HUES6 (cell line): ENCODE data around the gene CBX2.
A peak's percentile ranks its signal among the peaks of the same experiment; 100 is the strongest.
"Not testable (repeated sequence)": the region's sequence is repeated elsewhere in the genome, so short reads cannot be mapped to it uniquely, and the experiment has no call there.

Source experiments
- H3K27ac ChIP-seq: 2 replicates; pipeline ENCODE4 v1.7.0; 2013; ENCODE audit warnings: low read depth, mild to moderate bottlenecking, low read length, inconsistent platforms
- H3K27me3 ChIP-seq: 2 replicates; pipeline ENCODE4 v1.6.1; 2013; ENCODE audit warnings: low read length; ENCODE audit not compliant: control insufficient read depth, insufficient read depth
- H3K36me3 ChIP-seq: 2 replicates; pipeline ENCODE4 v1.6.1; 2013; ENCODE audit warnings: low read length; ENCODE audit not compliant: control insufficient read depth, insufficient read depth
- H3K4me1 ChIP-seq: 2 replicates; pipeline ENCODE4 v1.6.1; 2013; ENCODE audit warnings: low read length; ENCODE audit not compliant: control insufficient read depth, insufficient read depth
- H3K4me3 ChIP-seq: 2 replicates; pipeline ENCODE4 v1.5.1; 2013; ENCODE audit warnings: low read depth, low read length
- H3K9ac ChIP-seq: one replicate; pipeline ENCODE4 v1.6.1; 2013; ENCODE audit warnings: mild to moderate bottlenecking, low read length
- H3K9me3 ChIP-seq: 2 replicates; pipeline ENCODE4 v1.6.1; 2013; ENCODE audit warnings: low read depth, low read length; ENCODE audit not compliant: control insufficient read depth, insufficient read depth

Gene CBX2

GRCh38 chr17:79745641-79746105, 32.3 kb upstream of the CBX2 start:
- peaks cover 82% of the 10 kb centered on the region for H3K27me3 ChIP-seq

GRCh38 chr17:79746889-79747507, 30.9 kb upstream of the CBX2 start:
- peaks cover 16% of the 10 kb centered on the region for H3K4me1 ChIP-seq
- H3K27ac ChIP-seq: no peak overlapping the region
- H3K9ac ChIP-seq: no peak overlapping the region
- peaks cover 80% of the 10 kb centered on the region for H3K27me3 ChIP-seq
- H3K4me3 ChIP-seq: peak overlapping the region; percentile 48
- H3K9me3 ChIP-seq: no peaks in the 10 kb centered on the region
- H3K36me3 ChIP-seq: no peaks in the 10 kb centered on the region

More at GRCh38 chr17:79745641-79746105, 32.3 kb upstream of the CBX2 start:
- peaks cover 16% of the 10 kb centered on the region for H3K4me1 ChIP-seq
- H3K36me3 ChIP-seq: no peaks in the 10 kb centered on the region
- H3K4me3 ChIP-seq: no peak overlapping the region
- no peak overlapping the region for H3K27ac ChIP-seq
- no peaks in the 10 kb centered on the region for H3K9me3 ChIP-seq
- no peak overlapping the region for H3K9ac ChIP-seq

- no peak overlapping the region for H3K27ac ChIP-seq
- H3K4me3 ChIP-seq: peak overlapping the region; percentile 48
- H3K36me3 ChIP-seq: no peaks in the 10 kb centered on the region
Measured at GRCh38 chr17:79747508-79748294, 30.2 kb upstream of the CBX2 start.

DNA sequence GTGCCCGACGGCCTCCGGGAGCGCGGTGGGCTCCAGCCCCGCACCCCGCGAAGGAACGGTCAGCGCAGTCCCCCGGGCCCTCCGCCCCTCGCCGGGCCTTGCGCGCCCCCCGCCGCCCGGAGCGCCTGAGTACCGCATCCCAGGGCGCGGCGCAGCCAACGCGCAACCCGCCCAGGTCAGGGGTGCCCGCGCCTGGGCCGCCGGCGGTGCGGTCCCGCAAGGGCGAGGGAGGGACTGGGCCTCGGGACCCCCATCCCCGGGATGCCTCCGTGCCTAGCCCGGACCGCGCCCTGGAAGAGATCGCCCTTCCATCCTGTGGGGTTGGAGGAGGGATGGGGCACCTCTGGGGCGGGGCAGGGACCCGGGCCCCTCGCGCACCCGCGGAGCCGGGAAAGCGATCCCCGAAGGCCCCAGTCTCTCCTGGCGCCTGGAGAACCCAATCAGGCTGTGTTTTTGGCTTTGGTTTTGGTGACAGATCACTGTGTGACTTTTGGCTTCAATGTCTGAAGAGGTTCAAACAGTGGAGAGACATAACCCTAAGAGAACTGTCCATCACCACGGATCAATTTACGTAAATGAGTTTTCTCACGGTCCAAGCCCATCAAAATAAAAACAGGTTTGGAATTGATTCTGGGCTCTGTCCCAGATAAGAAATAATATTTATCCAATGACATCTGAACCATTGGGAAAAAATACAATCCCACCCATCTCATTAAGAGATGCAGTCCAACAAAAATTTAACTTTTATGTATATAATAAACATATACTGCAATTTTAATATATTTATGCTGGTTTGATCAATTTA, 29.5 kb upstream of the CBX2 start:
- no peaks in the 10 kb centered on the region for H3K9me3 ChIP-seq
- no peak overlapping the region for H3K27ac ChIP-seq
- peaks cover 65% of the 10 kb centered on the region for H3K27me3 ChIP-seq
- peaks cover 13% of the 10 kb centered on the region for H3K4me1 ChIP-seq
- H3K9ac ChIP-seq: no peak overlapping the region
- no peaks in the 10 kb centered on the region for H3K36me3 ChIP-seq
- peak overlapping the region; percentile 48 for H3K4me3 ChIP-seq

More at GRCh38 chr17:79747508-79748294, 30.2 kb upstream of the CBX2 start:
- Histone ChIP-seq H3K9me3 (no peaks in the 10 kb centered on the region), H3K27me3 (peaks cover 73% of the 10 kb centered on the region), H3K4me1 (peaks cover 13% of the 10 kb centered on the region), H3K9ac (no peak overlapping the region)

- Histone ChIP-seq H3K27me3 (peaks cover 59% of the 10 kb centered on the region), H3K36me3 (no peaks in the 10 kb centered on the region), H3K9me3 (no peaks in the 10 kb centered on the region), H3K27ac (no peak overlapping the region), H3K9ac (no peak overlapping the region), H3K4me3 (no peak overlapping the region), H3K4me1 (peaks cover 13% of the 10 kb centered on the region)
Measured at GRCh38 chr17:79749156-79749815, 28.7 kb upstream of the CBX2 start.

DNA sequence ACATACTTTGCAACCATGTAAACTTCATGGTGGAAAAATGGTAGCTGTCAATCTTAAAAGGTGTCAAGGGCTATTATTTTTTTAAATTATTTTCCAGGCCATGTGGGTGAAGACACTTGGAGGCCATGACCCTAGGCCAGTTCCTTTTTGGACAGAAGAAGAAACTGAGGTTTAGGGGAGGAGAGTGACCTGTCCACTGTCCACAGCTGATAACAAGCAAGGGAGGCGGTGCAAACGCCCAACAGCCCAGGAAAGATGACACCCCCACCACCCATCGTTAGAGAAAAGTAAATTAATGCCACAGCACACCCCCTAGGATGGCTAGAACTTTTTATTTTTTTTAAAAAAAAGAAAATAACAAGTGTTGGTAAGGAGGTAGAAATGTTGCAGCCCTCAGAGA, 28.0 kb upstream of the CBX2 start:
- Histone ChIP-seq H3K4me1 (peaks cover 13% of the 10 kb centered on the region), H3K27me3 (peaks cover 59% of the 10 kb centered on the region), H3K4me3 (no peak overlapping the region), H3K36me3 (no peaks in the 10 kb centered on the region), H3K27ac (no peak overlapping the region), H3K9me3 (no peaks in the 10 kb centered on the region), H3K9ac (no peak overlapping the region)

DNA sequence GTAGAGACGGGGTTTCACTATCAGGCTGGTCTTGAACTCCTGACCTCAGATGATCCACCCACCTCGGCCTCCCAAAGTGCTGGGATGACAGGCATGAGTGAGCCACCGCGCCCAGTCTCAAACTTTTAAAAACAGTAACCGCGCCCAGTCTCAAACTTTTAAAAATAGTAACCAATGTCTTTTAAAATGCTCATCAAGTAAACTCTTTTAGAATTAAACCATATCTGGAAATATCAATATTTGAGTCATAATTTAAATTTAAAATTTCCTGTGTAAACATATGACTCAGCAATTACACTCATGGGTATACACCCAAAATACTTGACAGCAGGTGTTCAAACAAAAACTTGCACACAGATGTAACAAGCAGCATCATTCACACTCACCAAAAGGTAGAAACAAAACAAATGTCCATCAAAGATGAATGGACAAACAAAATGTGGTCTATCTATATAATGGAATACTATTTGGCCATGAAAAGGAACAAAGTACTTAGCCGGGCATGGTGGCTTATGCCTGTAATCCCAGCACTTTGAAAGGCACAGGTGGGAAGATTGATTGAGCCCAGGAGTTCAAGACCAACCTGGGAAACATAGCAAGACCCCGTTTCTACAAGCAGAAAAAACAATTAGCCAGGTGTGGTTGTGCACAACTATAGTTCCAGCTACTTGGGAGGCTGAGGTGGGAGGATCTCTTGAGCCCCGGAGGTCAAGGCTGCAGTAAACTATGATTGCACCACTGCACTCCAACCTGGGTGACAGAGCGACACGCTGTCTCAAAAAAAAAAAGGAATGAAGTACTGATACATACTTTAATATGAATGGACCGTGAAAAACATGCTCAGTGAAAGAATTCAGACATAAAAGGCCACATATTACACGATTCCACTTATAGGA, 27.1 kb upstream of the CBX2 start:
- Histone ChIP-seq H3K9ac (no peak overlapping the region), H3K36me3 (no peaks in the 10 kb centered on the region), H3K9me3 (no peaks in the 10 kb centered on the region), H3K4me1 (peaks cover 13% of the 10 kb centered on the region), H3K4me3 (no peak overlapping the region), H3K27me3 (peaks cover 53% of the 10 kb centered on the region), H3K27ac (no peak overlapping the region)

- Histone ChIP-seq H3K9me3 (no peaks in the 10 kb centered on the region), H3K27ac (no peak overlapping the region), H3K4me1 (peaks cover 4% of the 10 kb centered on the region; the same call in 1 of the 2 replicates), H3K9ac (no peak overlapping the region), H3K4me3 (no peak overlapping the region), H3K27me3 (peaks cover 46% of the 10 kb centered on the region), H3K36me3 (no peaks in the 10 kb centered on the region)
Measured at GRCh38 chr17:79752175-79752574, 25.8 kb upstream of the CBX2 start.

DNA sequence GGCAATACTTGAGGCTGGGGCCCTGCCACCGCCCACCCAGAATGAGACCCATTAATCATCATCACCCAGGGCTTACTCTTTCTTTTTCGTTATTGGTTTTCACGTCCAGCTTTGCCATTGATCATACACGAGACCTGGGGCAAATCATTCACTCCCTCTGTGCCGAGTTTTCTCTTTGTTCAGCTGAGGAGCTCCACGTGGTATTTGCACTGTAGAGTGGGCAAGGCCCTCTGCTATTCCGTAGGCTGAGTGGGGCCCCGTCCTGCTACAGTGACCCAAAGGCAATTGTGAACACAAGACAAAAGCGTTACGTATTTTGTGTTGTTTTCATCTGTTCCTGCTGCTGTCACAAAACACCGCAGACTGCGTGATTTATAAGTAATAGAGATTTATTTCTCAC, 23.6 kb upstream of the CBX2 start:
- Histone ChIP-seq H3K9me3 (no peaks in the 10 kb centered on the region), H3K27me3 (peaks cover 24% of the 10 kb centered on the region), H3K4me3 (no peak overlapping the region), H3K27ac (no peak overlapping the region), H3K36me3 (no peaks in the 10 kb centered on the region), H3K9ac (no peak overlapping the region), H3K4me1 (no peaks in the 10 kb centered on the region)

- not testable (repeated sequence) for H3K4me1 ChIP-seq, H3K9ac ChIP-seq, H3K27ac ChIP-seq, H3K36me3 ChIP-seq, H3K4me3 ChIP-seq, H3K9me3 ChIP-seq
- H3K27me3 ChIP-seq: peaks cover 18% of the 10 kb centered on the region
Measured at GRCh38 chr17:79754903-79755302, 23.0 kb upstream of the CBX2 start.
